VCaP (cell line): ENCODE data around the gene PUS3.
"Not testable (repeated sequence)": the region's sequence is repeated elsewhere in the genome, so short reads cannot be mapped to it uniquely, and the experiment has no call there.

Experiments used
- H3K27ac ChIP-seq: fragments of 450-650 bp; 2 replicates; pipeline ENCODE4 v1.5.1; 2017
- TF ChIP-seq, protein P1 (sequence below): fragments of 450-650 bp; conservative IDR thresholded peaks from 2 replicates; pipeline ENCODE4 v1.5.1; 2017; ENCODE audit warnings: mild to moderate bottlenecking, moderate library complexity

PUS3 gene

GRCh38 chr11:125871391-125872137 is 31.4 kb downstream of the PUS3 start:
- H3K27ac ChIP-seq = no peak overlapping the region; the same call in 1 of the 2 replicates
- TF ChIP-seq, protein P1, sequence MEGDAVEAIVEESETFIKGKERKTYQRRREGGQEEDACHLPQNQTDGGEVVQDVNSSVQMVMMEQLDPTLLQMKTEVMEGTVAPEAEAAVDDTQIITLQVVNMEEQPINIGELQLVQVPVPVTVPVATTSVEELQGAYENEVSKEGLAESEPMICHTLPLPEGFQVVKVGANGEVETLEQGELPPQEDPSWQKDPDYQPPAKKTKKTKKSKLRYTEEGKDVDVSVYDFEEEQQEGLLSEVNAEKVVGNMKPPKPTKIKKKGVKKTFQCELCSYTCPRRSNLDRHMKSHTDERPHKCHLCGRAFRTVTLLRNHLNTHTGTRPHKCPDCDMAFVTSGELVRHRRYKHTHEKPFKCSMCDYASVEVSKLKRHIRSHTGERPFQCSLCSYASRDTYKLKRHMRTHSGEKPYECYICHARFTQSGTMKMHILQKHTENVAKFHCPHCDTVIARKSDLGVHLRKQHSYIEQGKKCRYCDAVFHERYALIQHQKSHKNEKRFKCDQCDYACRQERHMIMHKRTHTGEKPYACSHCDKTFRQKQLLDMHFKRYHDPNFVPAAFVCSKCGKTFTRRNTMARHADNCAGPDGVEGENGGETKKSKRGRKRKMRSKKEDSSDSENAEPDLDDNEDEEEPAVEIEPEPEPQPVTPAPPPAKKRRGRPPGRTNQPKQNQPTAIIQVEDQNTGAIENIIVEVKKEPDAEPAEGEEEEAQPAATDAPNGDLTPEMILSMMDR = peak; percentile 80

GRCh38 chr11:125869521-125869920 is 33.5 kb downstream of the PUS3 start:
- TF ChIP-seq, protein P1 = 0 out of 2 replicates have a peak, but pooled peaks have one; percentile 14
- H3K27ac ChIP-seq = no peak overlapping the region

DNA sequence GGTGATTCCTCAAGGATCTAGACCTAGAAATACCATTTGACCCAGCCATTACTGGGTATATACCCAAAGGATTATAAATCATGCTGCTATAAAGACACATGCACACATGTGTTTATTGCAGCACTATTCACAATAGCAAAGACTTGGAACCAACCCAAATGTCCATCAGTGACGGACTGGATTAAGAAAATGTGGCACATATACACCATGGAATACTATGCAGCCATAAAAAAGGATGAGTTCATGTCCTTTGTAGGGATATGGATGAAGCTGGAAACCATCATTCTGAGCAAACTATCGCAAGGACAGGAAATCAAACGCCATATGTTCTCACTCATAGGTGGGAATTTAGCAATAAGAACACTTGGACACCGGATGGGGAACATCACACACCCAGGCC is 37.7 kb downstream of the PUS3 start:
- H3K27ac ChIP-seq = not testable (repeated sequence)

- H3K27ac ChIP-seq = not testable (repeated sequence)
Observed at GRCh38 chr11:125862786-125863185, 40.2 kb downstream of the PUS3 start.

GRCh38 chr11:125857670-125858069 is 45.3 kb downstream of the PUS3 start:
- H3K27ac ChIP-seq = not testable (repeated sequence)

GRCh38 chr11:125846188-125846587 is 56.8 kb downstream of the PUS3 start:
- no peak overlapping the region for H3K27ac ChIP-seq
- TF ChIP-seq, protein P1 = no peak
